GM12878 (cell line): ENCODE measurements around the gene TGFBR1. TPM values are rescaled to one million over a fixed set of nuclear protein-coding genes. Genes with fewer than 3 reads are reported as not detected.
A peak's percentile ranks its signal among the peaks of the same experiment; 100 is the strongest.

Source experiments
- ATAC-seq: fragments of 200-7000 bp; cut with Tn5 transposase; 3 replicates; pipeline ENCODE4 v1.9.1; 2020; ENCODE audit warnings: mild to moderate bottlenecking, moderate library complexity
- BruUV-seq: library from RNA; stranded (reverse); fragments of 400-500 nt; replicated peaks from 2 replicates; lab custom pipeline; 2021; lab: Mats Ljungman, UMichigan
- CTCF ChIA-PET: fragments of 300-600 bp; sonication (Branson Sonifier 250); formaldehyde crosslinking; extraction: SDS; loops from one replicate; lab custom pipeline; 2021; ENCODE audit warnings: inconsistent platforms; lab: Yijun Ruan, JAX
- POLR2A ChIA-PET: fragments of 350-600 bp; formaldehyde crosslinking; extraction: SDS; loops from one replicate; lab custom pipeline; 2021; ENCODE audit warnings: inconsistent platforms; lab: Charles Lee
- RAD21 ChIA-PET: fragments of 300-600 bp; sonication (Branson Sonifier 250); formaldehyde crosslinking; loops from one replicate; lab custom pipeline; 2023; ENCODE audit warnings: antibody characterized with exemption; ENCODE audit not compliant: unreplicated experiment; lab: Charles Lee
- SMC1A ChIA-PET: fragments of 300-600 bp; sonication (Branson Sonifier 250); formaldehyde crosslinking; loops from one replicate; lab custom pipeline; 2023; ENCODE audit not compliant: unreplicated experiment, uncharacterized antibody; lab: Charles Lee
- DNase-seq: peaks from one replicate; pipeline ENCODE4 v3.0.0-alpha.2; 2011; ENCODE audit warnings: low read depth, low spot score
- FAIRE-seq: peaks from 3 replicates; lab custom pipeline; 2011; peaks lifted over from hg19 to GRCh38; lab: Jason Lieb, UNC
- H2AFZ ChIP-seq: 2 replicates; pipeline ENCODE4 v1.6.0; 2011; ENCODE audit warnings: low read depth, low read length, control low read depth; ENCODE audit not compliant: control insufficient read depth
- H3K27ac ChIP-seq: 2 replicates; pipeline ENCODE4 v1.5.1; 2011; ENCODE audit warnings: control low read depth; ENCODE audit not compliant: control insufficient read depth, insufficient read depth
- H3K27me3 ChIP-seq, 2 experiments: replicated peaks in 1 of 2; 2 replicates each; pipeline versions ENCODE4 v1.6.0 to v1.6.1; 2011; ENCODE audit warnings: low read length in 1 of 2; ENCODE audit not compliant: control insufficient read depth in 2 of 2, insufficient read depth in 2 of 2
- H3K36me3 ChIP-seq, 2 experiments: 2 replicates each; pipeline ENCODE4 v1.5.1; 2011; ENCODE audit warnings: low read length in 1 of 2; ENCODE audit not compliant: control insufficient read depth in 2 of 2, insufficient read depth in 2 of 2
- H3K4me1 ChIP-seq: 2 replicates; pipeline ENCODE4 v1.6.1; 2011; ENCODE audit warnings: mild to moderate bottlenecking, low read length, moderate library complexity, mixed read lengths; ENCODE audit not compliant: control insufficient read depth, insufficient read depth
- H3K4me2 ChIP-seq: 2 replicates; pipeline ENCODE4 v1.6.0; 2011; ENCODE audit warnings: control low read depth; ENCODE audit not compliant: control insufficient read depth, insufficient read depth
- H3K4me3 ChIP-seq: fragments of 200-600 bp; sonication (generic); 2 replicates; pipeline ENCODE4 v1.5.1; 2016
- H3K79me2 ChIP-seq: 2 replicates; pipeline ENCODE4 v1.6.0; 2011; ENCODE audit warnings: low read length; ENCODE audit not compliant: control insufficient read depth, insufficient read depth
- H3K9ac ChIP-seq: 2 replicates; pipeline ENCODE4 v1.8.0; 2011; ENCODE audit warnings: low read length, control low read depth, mixed read lengths; ENCODE audit not compliant: control insufficient read depth, insufficient read depth
- H3K9me3 ChIP-seq: replicated peaks from 3 replicates; pipeline ENCODE4 v1.5.1; 2011; ENCODE audit warnings: mild to moderate bottlenecking, low read length; ENCODE audit not compliant: control insufficient read depth, insufficient read depth
- H4K20me1 ChIP-seq: 2 replicates; pipeline ENCODE4 v1.6.0; 2011; ENCODE audit not compliant: control insufficient read depth, insufficient read depth
- CHD4 ChIP-seq: fragments of 200-600 bp; sonication (generic); IDR thresholded peaks from 2 replicates; pipeline ENCODE4 v1.6.1; 2016; ENCODE audit warnings: mild to moderate bottlenecking
- CREM ChIP-seq: IDR thresholded peaks from 2 replicates; pipeline ENCODE4 v1.6.1; 2014; ENCODE audit warnings: antibody characterized with exemption, low read depth
- IRF4 ChIP-seq: IDR thresholded peaks from 2 replicates; pipeline ENCODE4 v1.6.1; 2011; ENCODE audit warnings: low read depth, low read length
- JUND ChIP-seq: IDR thresholded peaks from 2 replicates; pipeline ENCODE4 v1.6.1; 2012; ENCODE audit warnings: low read depth, mild to moderate bottlenecking, low read length, improper control_type of control experiment, moderate library complexity
- MTA3 ChIP-seq: IDR thresholded peaks from 2 replicates; pipeline ENCODE4 v1.6.1; 2012; ENCODE audit warnings: low read length, inconsistent platforms, borderline replicate concordance
- PKNOX1 ChIP-seq: fragments of 450-650 bp; IDR thresholded peaks from 2 replicates; pipeline ENCODE4 v1.6.1; 2016; ENCODE audit warnings: mild to moderate bottlenecking
- POLR2A ChIP-seq: IDR thresholded peaks from 2 replicates; pipeline ENCODE4 v1.6.1; 2011; ENCODE audit warnings: low read depth, mild to moderate bottlenecking, low read length
- SIX5 ChIP-seq: IDR thresholded peaks from 2 replicates; pipeline ENCODE4 v1.6.1; 2011; ENCODE audit warnings: mild to moderate bottlenecking, low read depth, low read length, moderate library complexity; ENCODE audit not compliant: severe bottlenecking
- SP1 ChIP-seq: IDR thresholded peaks from one replicate; pipeline ENCODE4 v1.6.1; 2011; ENCODE audit warnings: low read depth, low read length
- SREBF1 ChIP-seq: IDR thresholded peaks from 2 replicates; pipeline ENCODE4 v1.6.1; 2012; ENCODE audit warnings: mild to moderate bottlenecking, low read length
- USF2 ChIP-seq: IDR thresholded peaks from 2 replicates; pipeline ENCODE4 v1.6.1; 2011; ENCODE audit warnings: low read depth, low read length, improper control_type of control experiment, borderline replicate concordance
- ZNF274 ChIP-seq: IDR thresholded peaks from one replicate; pipeline ENCODE4 v1.8.0; 2011; ENCODE audit not compliant: insufficient read length, insufficient read depth
- WGBS: methylation state at CpG from one replicate; pipeline ENCODE4 v1.1.6; 2016; ENCODE audit warnings: low lambda C conversion rate; ENCODE audit not compliant: insufficient replicate concordance, insufficient coverage; ENCODE audit errors: missing lambda C conversion rate; 5-methylcytosine and 5-hydroxymethylcytosine counted together
- in situ Hi-C: fragments of 300-500 bp; cut with MboI; formaldehyde crosslinking; loops from 9 replicates; pipeline ENCODE4 v1.14.3; 2018; ENCODE audit warnings: mixed read lengths
- intact Hi-C: fragments of 100-400 bp; cut with micrococcal nuclease; formaldehyde crosslinking; loops from one replicate; pipeline ENCODE4 v1.14.2; 2022; ENCODE audit not compliant: unreplicated experiment
- polyA plus RNA-seq, 11 experiments: library from polyadenylated mRNA; depleted of rRNA in 4 of 11; unstranded in 6 of 11; stranded (reverse) in 5 of 11; fragments of >200 nt; fragmentation: Nextera tagmentation in 4 of 11; fragmentation: Illumina TruSeq in 1 of 11; extraction: Ambion mirVana in 4 of 11; extraction: Trizol in 1 of 11; gene quantifications; 1 replicate in 1 of 11; 2 replicates in 10 of 11; pipeline versions ENCODE4 v1.2.1 to v1.2.3, GENCODE V29; 2011 to 2016; ENCODE audit warnings: inconsistent platforms in 2 of 11, missing spikeins in 2 of 11, low read depth in 1 of 11
- total RNA-seq, 4 experiments: library from RNA; depleted of rRNA in 3 of 4; stranded (reverse); fragments of >200 nt in 3 of 4; fragmentation: Illumina TruSeq in 1 of 4; extraction: Trizol in 1 of 4; gene quantifications; 2 replicates each; pipeline versions ENCODE4 v1.2.1 to v1.2.3, GENCODE V29; 2013 to 2021
- TF ChIP-seq, protein P1 (sequence below): IDR thresholded peaks from 2 replicates; pipeline ENCODE4 v1.6.1; 2012; ENCODE audit warnings: low read depth, low read length, improper control_type of control experiment
- TF ChIP-seq, protein P2 (sequence below): IDR thresholded peaks from 2 replicates; pipeline ENCODE4 v1.6.1; 2012; ENCODE audit warnings: low read depth, low read length, improper control_type of control experiment

TGFBR1 gene
- total and polyA plus RNA-seq, 10 of the 15 experiments (the other 5 are each of a cell fraction or from before 2014, with no cell fraction given), result 2.9 to 27.2 (median 16.6) TPM

GRCh38 chr9:99173570-99174504, 68.9 kb downstream of the TGFBR1 start (continued):
- TF ChIP-seq IRF4, result peak; percentile 60; the same call in 1 of the 2 replicates
- no peak for TF ChIP-seq SIX5
- TF ChIP-seq, protein P1, sequence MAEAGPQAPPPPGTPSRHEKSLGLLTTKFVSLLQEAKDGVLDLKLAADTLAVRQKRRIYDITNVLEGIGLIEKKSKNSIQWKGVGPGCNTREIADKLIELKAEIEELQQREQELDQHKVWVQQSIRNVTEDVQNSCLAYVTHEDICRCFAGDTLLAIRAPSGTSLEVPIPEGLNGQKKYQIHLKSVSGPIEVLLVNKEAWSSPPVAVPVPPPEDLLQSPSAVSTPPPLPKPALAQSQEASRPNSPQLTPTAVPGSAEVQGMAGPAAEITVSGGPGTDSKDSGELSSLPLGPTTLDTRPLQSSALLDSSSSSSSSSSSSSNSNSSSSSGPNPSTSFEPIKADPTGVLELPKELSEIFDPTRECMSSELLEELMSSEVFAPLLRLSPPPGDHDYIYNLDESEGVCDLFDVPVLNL, result no peak
- TF ChIP-seq PKNOX1, result no peak
- TF ChIP-seq SREBF1, result no peak
- peak; percentile 9; the same call in 1 of the 2 replicates for TF ChIP-seq JUND
- TF ChIP-seq CREM, result 0 out of 2 replicates have a peak, but pooled peaks have one; percentile 10
- no peak for TF ChIP-seq ZNF274

- ChIA-PET CTCF (interaction anchor here (0.9 to 8.5 kb wide), 8 partner anchors 9 to 90 kb away, joined by 3 to 75 read pairs (median 5); no protein-coding TSS in a partner anchor), POLR2A (interaction anchor here (0.6 to 1.4 kb wide), 3 partner anchors 12 to 117 kb away, joined by 3 to 6 read pairs (median 3); no protein-coding TSS in a partner anchor), SMC1A (interaction anchor here (0.6 to 5.2 kb wide), 10 partner anchors 10 to 855 kb away, joined by 3 to 60 read pairs (median 4); no protein-coding TSS in a partner anchor), RAD21 (interaction anchor here (0.7 to 13.6 kb wide), 5 partner anchors 7 to 45 kb away, joined by 3 to 147 read pairs (median 3); partner anchors contain the start of genes ALG2 and SEC61B)
- DNase-seq, result no peak
- Histone ChIP-seq H3K36me3 (no peaks in the 10 kb centered on the region), H3K27ac (no peak overlapping the region), H4K20me1 (no peaks in the 10 kb centered on the region), H3K9me3 (no peaks in the 10 kb centered on the region), H3K4me1 (peaks cover 35% of the 10 kb centered on the region), H3K27me3 (no peaks in the 10 kb centered on the region), H3K4me2 (no peak overlapping the region), H3K4me3 (no peak overlapping the region), H3K79me2 (no peaks in the 10 kb centered on the region), H2AFZ (peak overlapping the region; percentile 15), H3K9ac (no peak overlapping the region)
- intact Hi-C loops, result no loop called here
- in situ Hi-C loops, result no loop called here
- no TSS peak for BruUV-seq
- no peak for FAIRE-seq
- peak; percentile 13; the same call in 1 of the 3 replicates for ATAC-seq
- 98% methylated on average over 4 of the region's 4 CpGs for WGBS
- TF ChIP-seq POLR2A (no peak), USF2 (no peak), SP1 (no peak), MTA3 (no peak), CREM (no peak), CHD4 (no peak)
- TF ChIP-seq, protein P2, sequence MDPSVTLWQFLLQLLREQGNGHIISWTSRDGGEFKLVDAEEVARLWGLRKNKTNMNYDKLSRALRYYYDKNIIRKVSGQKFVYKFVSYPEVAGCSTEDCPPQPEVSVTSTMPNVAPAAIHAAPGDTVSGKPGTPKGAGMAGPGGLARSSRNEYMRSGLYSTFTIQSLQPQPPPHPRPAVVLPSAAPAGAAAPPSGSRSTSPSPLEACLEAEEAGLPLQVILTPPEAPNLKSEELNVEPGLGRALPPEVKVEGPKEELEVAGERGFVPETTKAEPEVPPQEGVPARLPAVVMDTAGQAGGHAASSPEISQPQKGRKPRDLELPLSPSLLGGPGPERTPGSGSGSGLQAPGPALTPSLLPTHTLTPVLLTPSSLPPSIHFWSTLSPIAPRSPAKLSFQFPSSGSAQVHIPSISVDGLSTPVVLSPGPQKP, result no peak
Observed at GRCh38 chr9:99176527-99177013, 71.7 kb downstream of the TGFBR1 start.
